ENCODE data around the gene PPP2R2C. TPM values are rescaled to one million over a fixed set of nuclear protein-coding genes. Genes with fewer than 3 reads are reported as not detected.

Gene PPP2R2C
- polyA plus RNA-seq, 1 donor from 2014 or later, result 34.4 TPM

GRCh38 chr4:6439120-6439762, 33.2 kb downstream of the PPP2R2C start:
- Histone ChIP-seq H3K36me3 (ENCODE audit: insufficient read depth, low read length) (no peaks in the 10 kb centered on the region), H3K9me3 (ENCODE audit: low read length) (no peaks in the 10 kb centered on the region), H3K27ac (ENCODE audit: low read length) (no peak overlapping the region), H3K4me2 (ENCODE audit: low read length) (no peak overlapping the region), H3F3A (ENCODE audit: insufficient read depth, low read length, poor library complexity, severe bottlenecking) (no peaks in the 10 kb centered on the region), H3K27me3 (ENCODE audit: insufficient read depth, low read depth, low read length) (no peaks in the 10 kb centered on the region), H3K9me2 (ENCODE audit: insufficient read depth, low read length) (no peaks in the 10 kb centered on the region), H3K4me3 (ENCODE audit: low read length) (no peak overlapping the region), H3K9ac (ENCODE audit: low read length) (no peak overlapping the region), H4K20me1 (ENCODE audit: insufficient read depth) (no peaks in the 10 kb centered on the region), H2AFZ (ENCODE audit: low read depth, low read length) (no peak overlapping the region), H3K79me2 (replicated peaks; ENCODE audit: insufficient read depth, low read length) (no peaks in the 10 kb centered on the region)
- TF ChIP-seq EP300 (conservative IDR thresholded peaks at IDR 0.05; ENCODE audit: poor library complexity, severe bottlenecking) (no peak), RAD21 (conservative IDR thresholded peaks at IDR 0.05) (no peak)

- Histone ChIP-seq H3K9ac (ENCODE audit: low read length) (no peak overlapping the region), H3K9me3 (ENCODE audit: low read length) (no peaks in the 10 kb centered on the region), H3K36me3 (ENCODE audit: insufficient read depth, low read length) (no peaks in the 10 kb centered on the region), H3K9me2 (ENCODE audit: insufficient read depth, low read length) (no peaks in the 10 kb centered on the region), H3K27me3 (ENCODE audit: insufficient read depth, low read depth, low read length) (no peaks in the 10 kb centered on the region), H3K27ac (ENCODE audit: low read length) (no peak overlapping the region), H3K4me2 (ENCODE audit: low read length) (no peak overlapping the region), H2AFZ (ENCODE audit: low read depth, low read length) (no peak overlapping the region), H3K4me3 (ENCODE audit: low read length) (no peak overlapping the region), H4K20me1 (ENCODE audit: insufficient read depth) (no peaks in the 10 kb centered on the region), H3F3A (ENCODE audit: insufficient read depth, low read length, poor library complexity, severe bottlenecking) (no peaks in the 10 kb centered on the region), H3K79me2 (replicated peaks; ENCODE audit: insufficient read depth, low read length) (no peaks in the 10 kb centered on the region)
- TF ChIP-seq REST (IDR thresholded peaks at IDR 0.05; ENCODE audit: borderline replicate concordance) (no peak), RAD21 (conservative IDR thresholded peaks at IDR 0.05) (no peak), TAF1 (IDR thresholded peaks at IDR 0.05; ENCODE audit: low read depth) (no peak), MXI1 (conservative IDR thresholded peaks at IDR 0.05; ENCODE audit: poor library complexity, severe bottlenecking) (no peak), POLR2AphosphoS5 (IDR thresholded peaks at IDR 0.05) (no peak), CTCF (IDR thresholded peaks at IDR 0.05; ENCODE audit: poor library complexity, severe bottlenecking) (no peak), EZH2 (IDR thresholded peaks at IDR 0.05; ENCODE audit: borderline replicate concordance, insufficient read depth, low read length, poor library complexity, severe bottlenecking) (no peak), EP300 (conservative IDR thresholded peaks at IDR 0.05; ENCODE audit: poor library complexity, severe bottlenecking) (no peak), SMC3 (conservative IDR thresholded peaks at IDR 0.05; ENCODE audit: poor library complexity) (no peak)
Measured at GRCh38 chr4:6437826-6438238, 34.6 kb downstream of the PPP2R2C start.
